HG03196 (cell line): ENCODE measurements around the gene ADAM20.
"Not testable (repeated sequence)": the region's sequence is repeated elsewhere in the genome, so short reads cannot be mapped to it uniquely, and the experiment has no call there.

Experiments used
- ATAC-seq: cut with Tn5 transposase; IDR thresholded peaks from one replicate; pipeline ENCODE4 v1.9.1; 2021; ENCODE audit not compliant: unreplicated experiment

Gene ADAM20

GRCh38 chr14:70534904-70535303 lies at the start of gene ADAM20:
TSS of gene ADAM20 (minus strand) at chr14:70535004. CDS start at chr14:70524757, 10,247 bp downstream.
- no peak for ATAC-seq

DNA sequence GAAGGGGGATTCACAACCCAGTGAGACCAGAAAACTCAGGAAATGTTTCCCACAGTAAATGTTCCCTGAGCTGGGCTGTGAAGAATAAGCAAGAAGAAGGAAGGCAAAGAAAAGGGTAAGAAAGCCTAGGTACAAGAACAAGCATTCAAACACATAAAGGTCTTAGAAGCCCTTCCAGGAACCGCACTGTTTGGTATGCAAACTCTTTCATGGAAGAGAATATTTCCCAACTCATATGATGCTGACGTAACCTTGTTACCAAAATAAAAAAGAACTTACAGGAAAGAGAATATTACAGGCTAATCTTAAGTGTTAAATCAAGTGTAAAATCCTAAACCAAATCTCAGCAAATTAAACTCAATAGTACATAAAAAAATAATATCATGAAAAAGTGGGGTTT lies 42.1 kb upstream of the ADAM20 start:
- no peak for ATAC-seq

DNA sequence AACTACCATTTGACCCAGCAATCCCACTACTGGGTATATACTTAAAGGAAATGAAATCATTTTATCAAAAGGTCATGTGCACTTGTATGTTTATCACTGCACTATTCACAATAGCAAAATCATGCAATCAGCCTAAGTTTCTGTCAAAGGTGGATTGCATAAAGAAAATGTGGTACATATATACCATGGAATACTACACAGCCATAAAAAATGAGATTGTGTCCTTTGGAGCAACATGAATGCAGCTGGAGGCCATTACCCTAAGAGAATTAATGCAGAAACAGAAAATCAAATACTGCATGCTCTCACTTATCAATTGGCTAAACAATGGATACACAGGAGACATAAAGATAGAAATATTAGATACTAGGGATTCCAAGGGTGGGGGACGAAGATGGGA lies 38.2 kb upstream of the ADAM20 start:
- ATAC-seq = no peak

GRCh38 chr14:70571139-70571538 lies 36.3 kb upstream of the ADAM20 start:
- ATAC-seq = no peak

GRCh38 chr14:70567791-70568190 lies 33.0 kb upstream of the ADAM20 start:
- no peak for ATAC-seq

- ATAC-seq = no peak
Observed at GRCh38 chr14:70563869-70564268, 29.1 kb upstream of the ADAM20 start.

- ATAC-seq = no peak
Observed at GRCh38 chr14:70563417-70563816, 28.6 kb upstream of the ADAM20 start.

DNA sequence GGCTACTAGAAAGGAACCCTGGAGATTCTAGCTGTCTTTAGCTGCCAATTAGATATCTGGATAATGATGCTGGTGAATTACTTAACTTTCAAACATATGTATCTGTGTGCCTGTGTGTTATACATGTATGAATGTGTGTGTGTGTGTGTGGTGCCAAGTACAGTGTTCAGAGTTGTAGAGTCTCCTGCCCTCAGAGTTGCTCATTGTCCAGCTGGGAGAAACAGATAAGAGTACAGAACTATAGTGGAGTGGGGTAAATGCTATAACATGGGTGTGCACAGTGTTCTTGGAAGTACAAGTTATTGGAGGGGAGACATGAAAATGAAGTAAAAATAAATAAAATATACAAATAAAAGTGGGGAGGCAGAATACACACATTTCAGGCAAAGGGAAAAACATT lies 23.6 kb upstream of the ADAM20 start:
- ATAC-seq = no peak

- no peak for ATAC-seq
Observed at GRCh38 chr14:70555890-70556289, 21.1 kb upstream of the ADAM20 start.

DNA sequence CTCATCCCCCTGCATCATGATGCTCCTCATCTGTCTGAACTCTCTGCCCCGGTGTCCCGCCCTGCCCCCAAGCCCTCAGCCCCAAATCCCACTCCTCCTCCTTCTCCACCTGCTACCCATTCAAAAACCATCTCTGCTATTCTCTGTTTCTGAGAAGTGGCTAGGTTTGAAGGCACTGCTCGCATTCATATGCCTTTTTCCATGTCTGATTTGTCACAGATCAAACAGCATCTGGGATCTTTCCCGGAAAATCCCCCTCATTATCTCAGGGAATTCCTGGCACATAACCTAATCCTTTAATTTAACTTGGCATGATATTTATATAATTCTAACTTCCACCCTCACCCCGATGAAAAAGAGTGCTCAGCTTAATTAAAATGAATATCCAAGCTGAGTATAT lies 3.3 kb upstream of the ADAM20 start:
- no peak for ATAC-seq

- no peak for ATAC-seq
Observed at GRCh38 chr14:70536830-70537229, 2.0 kb upstream of the ADAM20 start.

GRCh38 chr14:70530417-70530816 lies 4.4 kb downstream of the ADAM20 start:
- ATAC-seq = no peak

- no peak for ATAC-seq
Observed at GRCh38 chr14:70527501-70528105, 7.2 kb downstream of the ADAM20 start.

GRCh38 chr14:70525691-70526090 lies 9.1 kb downstream of the ADAM20 start:
- ATAC-seq = no peak

DNA sequence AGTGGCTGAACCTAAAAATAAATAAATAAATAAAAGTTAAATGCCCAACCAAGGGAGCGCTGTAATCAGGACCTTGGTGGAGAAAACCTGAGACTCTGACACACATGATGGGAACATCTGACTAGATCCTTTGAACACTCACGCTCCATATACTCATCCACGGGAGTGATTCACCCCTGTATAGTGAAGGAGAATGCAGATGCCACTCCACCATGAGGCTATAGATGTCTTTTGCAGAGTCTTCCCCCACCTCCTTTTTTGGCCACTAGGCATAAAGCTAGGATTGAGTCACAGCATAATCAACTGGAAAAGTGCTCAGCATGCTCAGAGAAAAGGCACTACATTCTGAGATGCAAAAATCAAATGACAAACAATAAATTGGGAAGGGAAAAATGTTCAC lies 19.0 kb downstream of the ADAM20 start:
- no peak for ATAC-seq

DNA sequence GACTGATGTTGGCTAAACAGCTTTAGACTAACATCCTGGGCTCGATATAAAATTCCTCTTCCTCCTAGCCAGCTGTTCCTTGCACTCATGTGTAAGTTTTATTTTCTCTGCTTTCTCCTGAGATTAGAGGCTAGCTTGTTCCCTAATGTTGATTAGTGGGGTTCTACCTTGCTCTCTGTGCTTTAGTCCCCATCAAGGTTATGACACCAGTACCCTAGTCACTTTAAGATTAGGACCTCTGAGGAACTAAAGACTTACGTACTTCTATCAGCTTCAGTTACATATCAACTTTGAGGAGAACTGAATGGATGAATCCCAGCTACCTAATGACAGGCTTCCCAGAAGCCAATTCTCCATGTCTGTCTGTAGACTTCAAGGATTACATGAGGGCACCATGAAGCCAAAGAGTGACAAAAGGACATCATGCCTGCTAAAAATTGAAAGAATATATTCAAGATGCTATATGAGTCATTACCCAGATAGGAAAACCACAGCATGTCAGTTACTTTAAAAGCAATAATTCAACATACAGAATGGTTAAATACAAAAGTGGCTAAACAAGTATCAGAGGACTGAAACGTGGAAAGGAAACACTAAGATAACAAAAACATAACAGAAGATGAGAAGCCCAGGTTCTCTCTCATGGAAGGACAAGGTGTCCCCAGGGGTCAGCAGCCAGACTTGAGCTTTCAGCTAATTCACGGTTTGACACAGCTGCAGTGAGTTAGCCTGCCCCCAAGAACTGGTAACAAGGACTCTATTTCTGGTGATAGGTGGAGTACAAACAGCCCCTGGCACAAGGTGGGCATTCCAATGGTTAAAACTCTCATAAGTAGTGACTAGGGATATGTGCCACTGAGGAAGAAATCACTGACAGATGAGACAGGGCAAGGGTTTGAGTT lies 20.4 kb downstream of the ADAM20 start:
- ATAC-seq = no peak

GRCh38 chr14:70498191-70498590 lies 36.6 kb downstream of the ADAM20 start:
- no peak for ATAC-seq

DNA sequence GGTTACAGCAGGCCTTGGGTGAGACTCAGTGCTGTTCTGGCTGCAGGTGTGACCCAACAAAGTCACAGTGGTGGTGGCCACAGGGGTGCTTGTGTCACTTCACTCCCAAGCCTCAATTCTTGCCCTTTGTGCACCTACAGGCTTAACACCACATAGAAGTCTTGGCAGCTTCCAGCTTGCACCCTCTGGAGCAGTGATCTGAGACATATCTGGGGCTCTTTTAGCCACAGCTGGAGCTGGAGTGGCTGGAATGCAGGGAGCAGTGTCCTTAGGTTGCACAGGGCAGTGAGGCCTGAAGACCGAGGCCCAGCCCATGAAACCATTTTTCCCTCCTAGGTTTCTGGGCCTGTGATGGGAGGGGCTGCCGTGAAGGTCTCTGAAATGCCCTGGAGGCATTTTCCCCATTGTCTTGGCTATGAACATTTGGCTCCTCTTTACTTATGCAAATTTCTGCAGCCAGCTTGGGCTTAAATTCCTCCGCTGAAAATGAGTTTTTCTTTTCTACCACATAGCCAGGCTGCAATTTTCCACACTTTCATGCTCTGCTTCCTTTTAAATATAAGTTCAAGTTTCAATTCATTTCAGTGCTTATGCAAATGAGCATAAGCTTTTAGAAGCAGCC lies 45.1 kb downstream of the ADAM20 start:
- ATAC-seq = no peak

DNA sequence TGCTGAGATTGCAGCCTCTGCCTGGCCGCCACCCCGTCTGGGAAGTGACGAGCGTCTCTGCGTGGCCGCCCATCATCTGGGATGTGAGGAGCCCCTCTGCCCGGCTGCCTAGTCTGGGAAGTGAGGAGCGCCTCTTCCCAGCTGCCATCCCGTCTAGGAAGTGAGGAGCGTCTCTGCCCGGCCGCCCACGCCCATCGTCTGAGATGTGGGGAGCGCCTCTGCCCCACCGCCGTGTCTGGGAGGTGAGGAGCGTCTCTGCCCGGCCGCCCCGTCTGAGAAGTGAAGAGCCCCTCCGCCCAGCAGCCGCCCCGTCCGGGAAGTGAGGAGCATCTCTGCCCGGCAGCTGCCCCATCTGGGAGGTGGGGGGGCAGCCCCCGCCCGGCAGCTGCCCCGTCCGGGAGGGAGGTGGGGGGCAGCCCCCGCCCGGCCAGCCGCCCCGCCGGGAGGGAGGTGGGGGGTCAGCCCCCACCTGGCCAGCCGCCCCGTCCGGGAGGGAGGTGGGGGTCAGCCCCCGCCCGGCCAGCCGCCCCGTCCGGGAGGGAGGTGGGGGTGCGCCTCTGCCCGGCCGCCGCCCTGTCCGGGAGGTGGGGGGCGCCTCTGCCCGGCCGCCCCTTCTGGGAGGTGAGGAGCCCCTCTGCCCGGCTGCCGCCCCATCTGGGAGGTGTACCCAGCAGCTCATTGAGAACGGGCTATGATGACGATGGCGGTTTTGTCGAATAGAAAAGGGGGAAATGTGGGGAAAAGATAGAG lies 57.3 kb downstream of the ADAM20 start:
- ATAC-seq = not testable (repeated sequence)

DNA sequence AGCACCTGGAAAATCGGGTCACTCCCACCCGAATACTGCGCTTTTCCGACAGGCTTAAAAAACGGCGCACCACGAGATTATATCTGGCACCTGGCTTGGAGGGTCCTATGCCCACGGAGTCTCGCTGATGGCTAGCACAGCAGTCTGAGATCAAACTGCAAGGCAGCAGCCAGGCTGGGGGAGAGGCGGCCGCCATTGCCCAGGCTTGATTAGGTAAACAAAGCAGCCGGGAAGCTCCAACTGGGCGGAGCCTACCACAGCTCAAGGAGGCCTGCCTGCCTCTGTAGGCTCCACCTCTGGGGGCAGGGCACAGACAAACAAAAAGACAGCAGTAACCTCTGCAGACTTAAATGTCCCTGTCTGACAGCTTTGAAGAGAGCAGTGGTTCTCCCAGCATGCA lies 59.3 kb downstream of the ADAM20 start:
- not testable (repeated sequence) for ATAC-seq

GRCh38 chr14:70473825-70474224 lies 61.0 kb downstream of the ADAM20 start:
- no peak for ATAC-seq
